Loucy (cell line): Measurements from ENCODE around the gene TAC4.
"Not testable (repeated sequence)": the region's sequence is repeated elsewhere in the genome, so short reads cannot be mapped to it uniquely, and the experiment has no call there.

Experiments
- H2AFZ ChIP-seq: fragments of 200-600 bp; sonication (generic); 2 replicates; pipeline ENCODE4 v1.6.0; 2016; ENCODE audit warnings: antibody characterized with exemption, mild to moderate bottlenecking, low read length, moderate library complexity
- H3F3A ChIP-seq: fragments of 200-600 bp; 2 replicates; pipeline ENCODE4 v1.6.0; 2016; ENCODE audit warnings: antibody characterized with exemption, low read depth, mild to moderate bottlenecking
- H3K27me3 ChIP-seq: fragments of 200-600 bp; sonication (generic); 2 replicates; pipeline ENCODE4 v1.6.1; 2014; ENCODE audit warnings: low read length, mild to moderate bottlenecking; ENCODE audit not compliant: insufficient read depth, poor library complexity, severe bottlenecking
- H3K36me3 ChIP-seq: fragments of 200-600 bp; sonication (generic); 2 replicates; pipeline ENCODE4 v1.6.1; 2016; ENCODE audit warnings: low read length; ENCODE audit not compliant: insufficient read depth
- H3K4me1 ChIP-seq: fragments of 200-600 bp; sonication (generic); 2 replicates; pipeline ENCODE4 v1.5.1; 2014; ENCODE audit warnings: low read length, mild to moderate bottlenecking; ENCODE audit not compliant: insufficient read depth, poor library complexity, severe bottlenecking
- H3K4me2 ChIP-seq: fragments of 200-600 bp; sonication (generic); 2 replicates; pipeline ENCODE4 v1.6.0; 2014; ENCODE audit warnings: antibody characterized with exemption, low read length, low read depth, mild to moderate bottlenecking; ENCODE audit not compliant: poor library complexity, severe bottlenecking
- H3K4me3 ChIP-seq: fragments of 200-600 bp; sonication (generic); 2 replicates; pipeline ENCODE4 v1.5.1; 2014; ENCODE audit warnings: low read length, mild to moderate bottlenecking, mixed read lengths; ENCODE audit not compliant: poor library complexity, severe bottlenecking
- H3K79me2 ChIP-seq: fragments of 200-600 bp; sonication (generic); 2 replicates; pipeline ENCODE4 v1.6.1; 2014; ENCODE audit warnings: low read length; ENCODE audit not compliant: insufficient read depth
- H3K9ac ChIP-seq: fragments of 200-600 bp; sonication (generic); 2 replicates; pipeline ENCODE4 v1.6.0; 2014; ENCODE audit warnings: mild to moderate bottlenecking, low read depth, low read length, moderate library complexity; ENCODE audit not compliant: poor library complexity, severe bottlenecking
- H3K9me2 ChIP-seq: fragments of 200-600 bp; sonication (generic); replicated peaks from 2 replicates; pipeline ENCODE4 v1.6.1; 2016; ENCODE audit warnings: low read depth, low read length, mixed read lengths
- H3K9me3 ChIP-seq: fragments of 200-600 bp; sonication (generic); 2 replicates; pipeline ENCODE4 v1.6.1; 2014; ENCODE audit warnings: mild to moderate bottlenecking, antibody characterized with exemption, low read length, low read depth; ENCODE audit not compliant: insufficient read depth
- H4K20me1 ChIP-seq: fragments of 200-600 bp; sonication (generic); 2 replicates; pipeline ENCODE4 v1.6.0; 2014; ENCODE audit warnings: antibody characterized with exemption, low read length, mild to moderate bottlenecking; ENCODE audit not compliant: insufficient read depth, poor library complexity, severe bottlenecking
- CTCF ChIP-seq: fragments of 200-600 bp; sonication (generic); conservative IDR thresholded peaks from 2 replicates; pipeline ENCODE4 v1.5.1; 2014; ENCODE audit warnings: mild to moderate bottlenecking, antibody characterized with exemption, low read length
- EZH2phosphoT487 ChIP-seq: fragments of 200-600 bp; IDR thresholded peaks from 2 replicates; pipeline ENCODE4 v1.6.1; 2018; ENCODE audit warnings: antibody characterized with exemption, mild to moderate bottlenecking, moderate library complexity, borderline replicate concordance

TAC4 gene

GRCh38 chr17:49830605-49831004 is 17.3 kb downstream of the TAC4 start:
- Histone ChIP-seq H3K4me3 (no peak overlapping the region), H3K4me2 (no peak overlapping the region), H3K36me3 (peaks cover 63% of the 10 kb centered on the region)

GRCh38 chr17:49829026-49829425 is 18.8 kb downstream of the TAC4 start:
- H3K36me3 ChIP-seq: peaks cover 71% of the 10 kb centered on the region
- no peak for TF ChIP-seq CTCF
- no peak for TF ChIP-seq EZH2phosphoT487
- no peaks in the 10 kb centered on the region for H3K27me3 ChIP-seq

More at GRCh38 chr17:49830605-49831004, 17.3 kb downstream of the TAC4 start:
- Histone ChIP-seq H2AFZ (no peak overlapping the region), H3F3A (peaks cover 6% of the 10 kb centered on the region; the same call in 1 of the 2 replicates), H3K9me3 (no peaks in the 10 kb centered on the region), H3K79me2 (no peaks in the 10 kb centered on the region; the same call in 1 of the 2 replicates), H3K9me2 (no peaks in the 10 kb centered on the region), H3K27me3 (no peaks in the 10 kb centered on the region), H3K9ac (no peak overlapping the region), H3K4me1 (peaks cover 37% of the 10 kb centered on the region), H4K20me1 (no peaks in the 10 kb centered on the region)
- TF ChIP-seq EZH2phosphoT487: no peak
- no peak for TF ChIP-seq CTCF

GRCh38 chr17:49828325-49828724 is 19.5 kb downstream of the TAC4 start:
- H3K4me2 ChIP-seq: not testable (repeated sequence)
- peaks cover 75% of the 10 kb centered on the region for H3K36me3 ChIP-seq

More at GRCh38 chr17:49829026-49829425, 18.8 kb downstream of the TAC4 start:
- H3K9me3 ChIP-seq: no peaks in the 10 kb centered on the region
- H3K4me3 ChIP-seq: no peak overlapping the region
- H3K4me1 ChIP-seq: peaks cover 21% of the 10 kb centered on the region
- H3K79me2 ChIP-seq: no peaks in the 10 kb centered on the region
- H3K9ac ChIP-seq: no peak overlapping the region
- H3K9me2 ChIP-seq: no peaks in the 10 kb centered on the region
- H2AFZ ChIP-seq: no peak overlapping the region
- H3F3A ChIP-seq: peaks cover 6% of the 10 kb centered on the region; the same call in 1 of the 2 replicates
- no peaks in the 10 kb centered on the region for H4K20me1 ChIP-seq
- H3K4me2 ChIP-seq: no peak overlapping the region

GRCh38 chr17:49825645-49826044 is 22.2 kb downstream of the TAC4 start:
- Histone ChIP-seq H3K4me1 (peaks cover 7% of the 10 kb centered on the region), H2AFZ (no peak overlapping the region), H3K27me3 (no peaks in the 10 kb centered on the region), H3K9ac (no peak overlapping the region), H3F3A (no peaks in the 10 kb centered on the region), H3K79me2 (peaks cover 11% of the 10 kb centered on the region; the same call in 1 of the 2 replicates), H4K20me1 (no peaks in the 10 kb centered on the region), H3K36me3 (peaks cover 94% of the 10 kb centered on the region), H3K9me2 (no peaks in the 10 kb centered on the region), H3K4me3 (no peak overlapping the region), H3K9me3 (no peaks in the 10 kb centered on the region), H3K4me2 (no peak overlapping the region)
- TF ChIP-seq EZH2phosphoT487 (no peak), CTCF (no peak)

More at GRCh38 chr17:49828325-49828724, 19.5 kb downstream of the TAC4 start:
- H3K9me3 ChIP-seq, H3K79me2 ChIP-seq, H2AFZ ChIP-seq, H3K27me3 ChIP-seq, H3K4me3 ChIP-seq, H3K9me2 ChIP-seq, H4K20me1 ChIP-seq, H3K9ac ChIP-seq, H3F3A ChIP-seq: not testable (repeated sequence)
- H3K4me1 ChIP-seq: peaks cover 14% of the 10 kb centered on the region
